Upper lobe of left lung (tissue), 4 donors: ENCODE data around the gene TMEM135.

ENCODE experiments used
- CTCF ChIP-seq, 6 experiments: fragments of 450-650 bp in 4 of 6; fragments of 200-600 bp in 2 of 6; sonication (generic) in 2 of 6; IDR thresholded peaks; one replicate each; pipeline ENCODE4 v1.5.1; 2016 to 2019; ENCODE audit warnings: antibody characterized with exemption in 6 of 6
- EP300 ChIP-seq, 4 donors: sonication (generic); formaldehyde crosslinking; IDR thresholded peaks; one replicate each; pipeline ENCODE4 v1.5.1; 2017; ENCODE audit warnings: antibody characterized with exemption in 4 of 4, control low read depth in 2 of 4
- POLR2A ChIP-seq, 4 donors: fragments of 450-650 bp; IDR thresholded peaks; one replicate each; pipeline ENCODE4 v1.5.1; 2016 to 2017; ENCODE audit warnings: antibody characterized with exemption in 4 of 4, mild to moderate bottlenecking in 2 of 4
- POLR2AphosphoS5 ChIP-seq, 2 donors: sonication (generic); formaldehyde crosslinking; IDR thresholded peaks; one replicate each; pipeline ENCODE4 v1.5.1; 2017; ENCODE audit warnings: antibody characterized with exemption in 2 of 2

- TF ChIP-seq POLR2AphosphoS5 (IDR thresholded peaks at IDR 0.05) (no peak), EP300 (IDR thresholded peaks at IDR 0.05) (no peak), CTCF (IDR thresholded peaks at IDR 0.05) (no peak), POLR2A (IDR thresholded peaks at IDR 0.05) (no peak)
Measured at GRCh38 chr11:87144252-87144651, 106.5 kb downstream of the TMEM135 start.
